DOHH2 (cell line): ENCODE data around the gene ELL2.

Source experiments
- CTCF ChIP-seq: fragments of 200-600 bp; sonication (generic); IDR thresholded peaks from one replicate; pipeline ENCODE4 v1.5.1; 2014; ENCODE audit warnings: antibody characterized with exemption, mild to moderate bottlenecking, low read depth, low read length; ENCODE audit not compliant: poor library complexity, severe bottlenecking
- EZH2phosphoT487 ChIP-seq: fragments of 200-600 bp; sonication (generic); IDR thresholded peaks from 2 replicates; pipeline ENCODE4 v1.6.1; 2017; ENCODE audit warnings: borderline replicate concordance, mild to moderate bottlenecking, antibody characterized with exemption, low read length, moderate library complexity, mixed read lengths

GRCh38 chr5:95953021-95953702 is 8.5 kb downstream of the ELL2 start:
- TF ChIP-seq CTCF (no peak), EZH2phosphoT487 (no peak)
